ENCODE measurements around the gene HSH2D.
"Not testable (repeated sequence)": the region's sequence is repeated elsewhere in the genome, so short reads cannot be mapped to it uniquely, and the experiment has no call there.

Gene HSH2D

GRCh38 chr19:16167055-16167454 is 23.6 kb downstream of the HSH2D start:
- DNase-seq (ENCODE audit: low read depth in 1 of 2, low spot score in 1 of 2): no peak
- TF ChIP-seq JUND (IDR thresholded peaks at IDR 0.05; ENCODE audit: low read depth): no peak
- in situ Hi-C loops (cut with HindIII; ENCODE audit: low pct_unique_long_range_greater_than_20kb, low sequenced_read_pairs): no loop called here

GRCh38 chr19:16168465-16169081 is 25.1 kb downstream of the HSH2D start:
- peak in 1 of 2 experiments; percentile 25 for DNase-seq (ENCODE audit: low read depth in 1 of 2, low spot score in 1 of 2)
- in situ Hi-C loops (cut with HindIII; ENCODE audit: low pct_unique_long_range_greater_than_20kb, low sequenced_read_pairs): no loop called here
- TF ChIP-seq JUND (IDR thresholded peaks at IDR 0.05; ENCODE audit: low read depth): no peak

- no peak for TF ChIP-seq JUND (IDR thresholded peaks at IDR 0.05; ENCODE audit: low read depth)
- in situ Hi-C loops (cut with HindIII; ENCODE audit: low pct_unique_long_range_greater_than_20kb, low sequenced_read_pairs): no loop called here
- DNase-seq (ENCODE audit: low read depth in 1 of 2, low spot score in 1 of 2): no peak
Observed at GRCh38 chr19:16170134-16170533, 26.6 kb downstream of the HSH2D start.

GRCh38 chr19:16175954-16176353 is 32.5 kb downstream of the HSH2D start:
- no peak for TF ChIP-seq JUND (IDR thresholded peaks at IDR 0.05; ENCODE audit: low read depth)
- no peak for DNase-seq (ENCODE audit: low read depth in 1 of 2, low spot score in 1 of 2)
- in situ Hi-C loops (cut with HindIII; ENCODE audit: low pct_unique_long_range_greater_than_20kb, low sequenced_read_pairs): no loop called here

GRCh38 chr19:16178866-16179265 is 35.4 kb downstream of the HSH2D start:
- in situ Hi-C loops (cut with HindIII; ENCODE audit: low pct_unique_long_range_greater_than_20kb, low sequenced_read_pairs); DNase-seq (ENCODE audit: low read depth in 1 of 2, low spot score in 1 of 2): not testable (repeated sequence)

- in situ Hi-C loops (cut with HindIII; ENCODE audit: low pct_unique_long_range_greater_than_20kb, low sequenced_read_pairs): no loop called here
- TF ChIP-seq JUND (IDR thresholded peaks at IDR 0.05; ENCODE audit: low read depth): no peak
- DNase-seq (ENCODE audit: low read depth in 1 of 2, low spot score in 1 of 2): no peak
Observed at GRCh38 chr19:16180611-16181010, 37.1 kb downstream of the HSH2D start.

GRCh38 chr19:16184665-16185122 is 41.2 kb downstream of the HSH2D start:
- in situ Hi-C loops (cut with HindIII; ENCODE audit: low pct_unique_long_range_greater_than_20kb, low sequenced_read_pairs): no loop called here
- no peak for DNase-seq (ENCODE audit: low read depth in 1 of 2, low spot score in 1 of 2)
- TF ChIP-seq JUND (IDR thresholded peaks at IDR 0.05; ENCODE audit: low read depth): no peak

GRCh38 chr19:16185123-16185767 is 41.8 kb downstream of the HSH2D start, which contains the start of gene FAM32A:
TSS of gene FAM32A (plus strand) at chr19:16185410. CDS start at chr19:16185443, 33 bp downstream.
- no peak for TF ChIP-seq JUND (IDR thresholded peaks at IDR 0.05; ENCODE audit: low read depth)
- in situ Hi-C loops (cut with HindIII; ENCODE audit: low pct_unique_long_range_greater_than_20kb, low sequenced_read_pairs): no loop called here
- peak; percentile 94 to 98 for DNase-seq (ENCODE audit: low read depth in 1 of 2, low spot score in 1 of 2)

- no peak for TF ChIP-seq JUND (IDR thresholded peaks at IDR 0.05; ENCODE audit: low read depth)
- in situ Hi-C loops (cut with HindIII; ENCODE audit: low pct_unique_long_range_greater_than_20kb, low sequenced_read_pairs): no loop called here
- DNase-seq (ENCODE audit: low read depth in 1 of 2, low spot score in 1 of 2): no peak
Observed at GRCh38 chr19:16185768-16186123, 42.3 kb downstream of the HSH2D start.

- TF ChIP-seq JUND (IDR thresholded peaks at IDR 0.05; ENCODE audit: low read depth): no peak
- no peak for DNase-seq (ENCODE audit: low read depth in 1 of 2, low spot score in 1 of 2)
- in situ Hi-C loops (cut with HindIII; ENCODE audit: low pct_unique_long_range_greater_than_20kb, low sequenced_read_pairs): no loop called here
Observed at GRCh38 chr19:16188521-16188920, 45.0 kb downstream of the HSH2D start.

- TF ChIP-seq JUND (IDR thresholded peaks at IDR 0.05; ENCODE audit: low read depth): no peak
- in situ Hi-C loops (cut with HindIII; ENCODE audit: low pct_unique_long_range_greater_than_20kb, low sequenced_read_pairs): no loop called here
- no peak for DNase-seq (ENCODE audit: low read depth in 1 of 2, low spot score in 1 of 2)
Observed at GRCh38 chr19:16190198-16190597, 46.7 kb downstream of the HSH2D start.

- in situ Hi-C loops (cut with HindIII; ENCODE audit: low pct_unique_long_range_greater_than_20kb, low sequenced_read_pairs): no loop called here
- DNase-seq (ENCODE audit: low read depth in 1 of 2, low spot score in 1 of 2): no peak
- TF ChIP-seq JUND (IDR thresholded peaks at IDR 0.05; ENCODE audit: low read depth): no peak
Observed at GRCh38 chr19:16190736-16191135, 47.3 kb downstream of the HSH2D start.

GRCh38 chr19:16191216-16191908 is 47.9 kb downstream of the HSH2D start:
- no peak for TF ChIP-seq JUND (IDR thresholded peaks at IDR 0.05; ENCODE audit: low read depth)
- no peak for DNase-seq (ENCODE audit: low read depth in 1 of 2, low spot score in 1 of 2)
- in situ Hi-C loops (cut with HindIII; ENCODE audit: low pct_unique_long_range_greater_than_20kb, low sequenced_read_pairs): no loop called here
